ENCODE measurements around the gene INPP5E. TPM values are rescaled to one million over a fixed set of nuclear protein-coding genes. Genes with fewer than 3 reads are reported as not detected.

INPP5E gene
- total and polyA plus RNA-seq, 10 donors = 7.8 to 25.3 (median 17.3) TPM

GRCh38 chr9:136486823-136487620, 47.4 kb upstream of the INPP5E start:
- H3K27me3 ChIP-seq (replicated peaks in 1 of 7) = no peaks in the 10 kb centered on the region
- H3K36me3 ChIP-seq = no peaks in the 10 kb centered on the region
- H3K4me3 ChIP-seq = no peak overlapping the region
- DNase-seq = no peak
- 78 to 93% (median 86%) methylated on average over 11 to 18 of the region's 18 CpGs for WGBS, 5 donors
- H3K9me3 ChIP-seq = no peaks in the 10 kb centered on the region
- H3K27ac ChIP-seq = peak overlapping the region in 1 of 8 donors; percentile 20
- TF ChIP-seq CTCF (IDR thresholded peaks at IDR 0.05 in 8 of 11, conservative IDR thresholded peaks at IDR 0.05 in 3 of 11) (no peak), POLR2A (IDR thresholded peaks at IDR 0.05) (no peak), POLR2AphosphoS5 (IDR thresholded peaks at IDR 0.05) (peak in 1 of 3 donors; percentile 15)
- H3K4me1 ChIP-seq = peaks cover 26 to 65% (median 53%) of the 10 kb centered on the region in 6 donors
- intact Hi-C loops (cut with DNase I; ENCODE audit: low total_unique reads) = loop anchor here (10.0 kb wide), 1 partner anchor 48 kb away; no protein-coding TSS in a partner anchor

GRCh38 chr9:136486131-136486530, 46.5 kb upstream of the INPP5E start:
- DNase-seq = no peak
- WGBS, 5 donors = 85 to 98% (median 91%) methylated on average over 7 of the region's 7 CpGs
- Histone ChIP-seq H3K27me3 (replicated peaks in 1 of 7) (no peaks in the 10 kb centered on the region), H3K27ac (no peak overlapping the region), H3K4me3 (no peak overlapping the region), H3K4me1 (peaks cover 34 to 74% (median 62%) of the 10 kb centered on the region in 6 donors), H3K36me3 (no peaks in the 10 kb centered on the region), H3K9me3 (no peaks in the 10 kb centered on the region)
- intact Hi-C loops (cut with DNase I; ENCODE audit: low total_unique reads) = loop anchor here (10.0 kb wide), 1 partner anchor 49 kb away; no protein-coding TSS in a partner anchor
- no peak for TF ChIP-seq CTCF (IDR thresholded peaks at IDR 0.05 in 8 of 11, conservative IDR thresholded peaks at IDR 0.05 in 3 of 11)

- intact Hi-C loops (cut with DNase I; ENCODE audit: low total_unique reads) = loop anchor here (10.0 kb wide), 1 partner anchor 49 kb away; no protein-coding TSS in a partner anchor
- Histone ChIP-seq H3K9me3 (no peaks in the 10 kb centered on the region), H3K27me3 (replicated peaks in 1 of 7) (no peaks in the 10 kb centered on the region), H3K27ac (peak overlapping the region in 5 of 8 donors; percentile 21 to 100 (median 42)), H3K4me3 (no peak overlapping the region), H3K4me1 (peaks cover 34 to 82% (median 69%) of the 10 kb centered on the region in 6 donors), H3K36me3 (peaks cover 0 to 4% (median 0%) of the 10 kb centered on the region in 6 donors)
- peak; percentile 94 for DNase-seq
- 35 to 50% (median 39%) methylated on average over 15 to 21 of the region's 21 CpGs for WGBS, 5 donors
- TF ChIP-seq CTCF (IDR thresholded peaks at IDR 0.05 in 8 of 11, conservative IDR thresholded peaks at IDR 0.05 in 3 of 11) = peak; percentile 89 to 97 (median 94)
- TF ChIP-seq POLR2AphosphoS5 (IDR thresholded peaks at IDR 0.05) = peak; percentile 62 to 75 (median 75)
- no peak for TF ChIP-seq POLR2A (IDR thresholded peaks at IDR 0.05)
Observed at GRCh38 chr9:136485049-136486045, 45.7 kb upstream of the INPP5E start.
